CD14-positive monocyte (primary cell): ENCODE measurements around the gene PLA2G3. TPM values are rescaled to one million over a fixed set of nuclear protein-coding genes. Genes with fewer than 3 reads are reported as not detected.
"Not testable (repeated sequence)": the region's sequence is repeated elsewhere in the genome, so short reads cannot be mapped to it uniquely, and the experiment has no call there.

Experiments
- DNase-seq, 3 donors: peaks; one replicate each; pipeline ENCODE4 v3.0.0-alpha.2; 2011 to 2022
- H2AFZ ChIP-seq: 2 replicates; pipeline ENCODE4 v1.6.0; 2012; ENCODE audit warnings: mild to moderate bottlenecking, low read depth, low read length, inconsistent platforms; ENCODE audit not compliant: insufficient read depth, poor library complexity, severe bottlenecking
- H3K27ac ChIP-seq, 2 donors: 1 replicate in 1 of 2; 2 replicates in 1 of 2; pipeline ENCODE4 v1.5.1; 2012 to 2013; ENCODE audit warnings: low read length in 2 of 2, control low read depth in 1 of 2, inconsistent platforms in 1 of 2, low read depth in 1 of 2, mild to moderate bottlenecking in 1 of 2
- H3K27me3 ChIP-seq, 2 donors: one replicate each; pipeline versions ENCODE4 v1.6.0 to v1.6.1; 2011 to 2013; ENCODE audit warnings: low read length in 2 of 2; ENCODE audit not compliant: control insufficient read depth in 2 of 2, insufficient read depth in 2 of 2
- H3K36me3 ChIP-seq, 2 donors: replicated peaks in 1 of 2; 1 replicate in 1 of 2; 2 replicates in 1 of 2; pipeline versions ENCODE4 v1.5.1 to v1.6.1; 2012 to 2013; ENCODE audit warnings: low read length in 2 of 2, control low read depth in 1 of 2, inconsistent platforms in 1 of 2, mild to moderate bottlenecking in 1 of 2; ENCODE audit not compliant: insufficient read depth in 2 of 2, control insufficient read depth in 1 of 2
- H3K4me1 ChIP-seq, 2 donors: 1 replicate in 1 of 2; 2 replicates in 1 of 2; pipeline versions ENCODE4 v1.5.1 to v1.6.1; 2012 to 2013; ENCODE audit warnings: low read length in 2 of 2, control low read depth in 1 of 2, inconsistent platforms in 1 of 2, mild to moderate bottlenecking in 1 of 2, moderate library complexity in 1 of 2; ENCODE audit not compliant: insufficient read depth in 2 of 2, control insufficient read depth in 1 of 2
- H3K4me2 ChIP-seq: replicated peaks from 2 replicates; pipeline ENCODE3; 2012; ENCODE audit warnings: low read length, moderate library complexity, mild to moderate bottlenecking; ENCODE audit not compliant: poor library complexity, severe bottlenecking; ENCODE audit errors: extremely low read depth
- H3K4me3 ChIP-seq, 3 experiments: fragments of 200-600 bp in 1 of 3; sonication (generic) in 1 of 3; replicated peaks in 1 of 3; 1 replicate in 2 of 3; 2 replicates in 1 of 3; pipeline ENCODE4 v1.5.1; 2011 to 2013; ENCODE audit warnings: low read length in 3 of 3, mild to moderate bottlenecking in 3 of 3, control low read depth in 2 of 3, low read depth in 2 of 3, inconsistent platforms in 1 of 3, moderate library complexity in 1 of 3
- H3K79me2 ChIP-seq: 2 replicates; pipeline ENCODE4 v1.6.0; 2012; ENCODE audit warnings: mild to moderate bottlenecking, control low read depth, inconsistent platforms, low read length, moderate library complexity; ENCODE audit not compliant: insufficient read depth
- H3K9ac ChIP-seq: 2 replicates; pipeline ENCODE4 v1.6.0; 2017; ENCODE audit warnings: low read length, mild to moderate bottlenecking; ENCODE audit not compliant: insufficient read depth, poor library complexity, severe bottlenecking
- H3K9me3 ChIP-seq, 2 donors: replicated peaks in 1 of 2; 1 replicate in 1 of 2; 2 replicates in 1 of 2; pipeline versions ENCODE4 v1.5.1 to v1.6.1; 2012 to 2013; ENCODE audit warnings: low read length in 2 of 2, control low read depth in 1 of 2; ENCODE audit not compliant: control insufficient read depth in 1 of 2, insufficient read depth in 1 of 2
- H4K20me1 ChIP-seq: 2 replicates; pipeline ENCODE4 v1.6.0; 2012; ENCODE audit warnings: mild to moderate bottlenecking, low read length, control low read depth, moderate library complexity; ENCODE audit not compliant: insufficient read depth
- H3K27ac Mint-ChIP-seq, 7 donors: one replicate each; pipeline ENCODE4 v1.8.0; 2020; ENCODE audit warnings: mild to moderate bottlenecking in 7 of 7, mixed read lengths in 7 of 7, moderate library complexity in 6 of 7, inconsistent platforms in 2 of 7
- H3K27me3 Mint-ChIP-seq, 3 donors: one replicate each; pipeline ENCODE4 v1.8.0; 2021 to 2022; ENCODE audit warnings: low read depth in 3 of 3, mild to moderate bottlenecking in 3 of 3, mixed read lengths in 3 of 3, moderate library complexity in 3 of 3, inconsistent platforms in 1 of 3
- H3K36me3 Mint-ChIP-seq, 2 donors: one replicate each; pipeline ENCODE4 v1.8.0; 2020; ENCODE audit warnings: mixed read lengths in 2 of 2, inconsistent platforms in 1 of 2, mild to moderate bottlenecking in 1 of 2
- H3K4me1 Mint-ChIP-seq: one replicate; pipeline ENCODE4 v1.8.0; 2020; ENCODE audit warnings: mild to moderate bottlenecking, mixed read lengths
- H3K4me3 Mint-ChIP-seq, 2 donors: one replicate each; pipeline ENCODE4 v1.8.0; 2020; ENCODE audit warnings: mild to moderate bottlenecking in 2 of 2, mixed read lengths in 2 of 2, moderate library complexity in 1 of 2
- H3K9me3 Mint-ChIP-seq, 7 donors: one replicate each; pipeline ENCODE4 v1.8.0; 2020 to 2022; ENCODE audit warnings: mixed read lengths in 7 of 7, mild to moderate bottlenecking in 6 of 7, moderate library complexity in 6 of 7, inconsistent platforms in 2 of 7
- CTCF ChIP-seq: fragments of 200-600 bp; IDR thresholded peaks from one replicate; pipeline ENCODE4 v1.8.0; 2022; ENCODE audit warnings: antibody characterized with exemption, mild to moderate bottlenecking
- WGBS: methylation state at CpG from one replicate; pipeline ENCODE4 v1.1.5; 2013; ENCODE audit warnings: missing lambda C conversion rate; ENCODE audit not compliant: insufficient coverage; 5-methylcytosine and 5-hydroxymethylcytosine counted together
- intact Hi-C, 2 donors: fragments of 100-400 bp; cut with micrococcal nuclease; formaldehyde crosslinking; loops; one replicate each; pipeline versions ENCODE4 v1.15.0 to v1.15.1; 2023
- polyA plus RNA-seq, 3 donors: library from polyadenylated mRNA; depleted of rRNA in 1 of 3; unstranded in 2 of 3; stranded (reverse) in 1 of 3; fragments of 300-500 nt in 2 of 3; fragments of >200 nt in 1 of 3; fragmentation: Illumina TruSeq in 2 of 3; gene quantifications; 1 replicate in 2 of 3; 2 replicates in 1 of 3; pipeline ENCODE4 v1.2.3, GENCODE V29; 2012 to 2021

Gene PLA2G3
- polyA plus RNA-seq, 3 donors = not detected

DNA sequence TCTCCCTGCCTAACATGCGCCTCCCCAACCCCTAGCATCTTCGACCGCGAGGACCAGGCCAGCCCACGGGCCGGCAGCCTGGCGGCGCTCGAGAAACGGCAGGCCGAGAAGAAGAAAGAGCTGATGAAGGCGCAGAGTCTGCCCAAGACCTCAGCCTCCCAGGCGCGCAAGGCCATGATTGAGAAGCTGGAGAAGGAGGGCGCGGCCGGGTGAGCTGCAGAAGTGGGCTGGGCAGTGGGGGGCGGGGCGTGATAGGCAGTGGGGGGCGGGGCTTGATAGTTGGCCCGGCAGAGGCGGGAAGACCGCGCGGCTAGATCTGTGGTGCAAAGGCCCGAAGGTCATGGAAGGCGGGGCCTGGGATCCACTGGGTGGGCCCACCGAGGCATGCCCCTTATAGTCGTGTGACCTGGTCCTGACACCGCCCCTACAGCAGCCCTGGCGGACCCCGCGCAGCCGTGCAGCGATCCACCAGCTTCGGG is 41.6 kb downstream of the PLA2G3 start:
- H3K4me3 ChIP-seq = no peak overlapping the region
- H3K27me3 Mint-ChIP-seq = peaks cover 0 to 3% (median 1%) of the 10 kb centered on the region in 3 donors
- intact Hi-C loops = no loop called here
- no peak overlapping the region for H2AFZ ChIP-seq
- peaks cover 48 to 72% of the 10 kb centered on the region in 2 donors for H3K36me3 Mint-ChIP-seq
- WGBS = 98% methylated on average over 35 of the region's 36 CpGs
- H3K27ac ChIP-seq = no peak overlapping the region
- no peak overlapping the region for H3K9ac ChIP-seq
- H3K4me1 Mint-ChIP-seq = no peaks in the 10 kb centered on the region
- H3K27me3 ChIP-seq = no peaks in the 10 kb centered on the region
- H3K9me3 ChIP-seq = no peaks in the 10 kb centered on the region
- no peak for TF ChIP-seq CTCF
- no peaks in the 10 kb centered on the region for H3K79me2 ChIP-seq
- H3K4me1 ChIP-seq = no peaks in the 10 kb centered on the region
- H3K9me3 Mint-ChIP-seq = no peaks in the 10 kb centered on the region
- H4K20me1 ChIP-seq = no peaks in the 10 kb centered on the region
- H3K4me3 Mint-ChIP-seq = no peak overlapping the region
- no peak overlapping the region for H3K27ac Mint-ChIP-seq
- peaks cover 30 to 39% of the 10 kb centered on the region in 2 donors for H3K36me3 ChIP-seq
- no peak for DNase-seq
- no peak overlapping the region for H3K4me2 ChIP-seq

- H3K27ac Mint-ChIP-seq = no peak overlapping the region
- H3K4me1 ChIP-seq = no peaks in the 10 kb centered on the region
- intact Hi-C loops = no loop called here
- no peaks in the 10 kb centered on the region for H3K27me3 ChIP-seq
- H3K79me2 ChIP-seq = no peaks in the 10 kb centered on the region
- H4K20me1 ChIP-seq = no peaks in the 10 kb centered on the region
- DNase-seq = no peak
- no peaks in the 10 kb centered on the region for H3K9me3 ChIP-seq
- no peak overlapping the region for H3K4me2 ChIP-seq
- no peak for TF ChIP-seq CTCF
- H3K36me3 ChIP-seq = peaks cover 30 to 39% of the 10 kb centered on the region in 2 donors
- no peak overlapping the region for H3K27ac ChIP-seq
- no peak overlapping the region for H2AFZ ChIP-seq
- no peaks in the 10 kb centered on the region for H3K4me1 Mint-ChIP-seq
- H3K4me3 ChIP-seq = no peak overlapping the region
- no peak overlapping the region for H3K4me3 Mint-ChIP-seq
- no peaks in the 10 kb centered on the region for H3K9me3 Mint-ChIP-seq
- H3K27me3 Mint-ChIP-seq = peaks cover 0 to 3% (median 1%) of the 10 kb centered on the region in 3 donors
- peaks cover 48 to 73% of the 10 kb centered on the region in 2 donors for H3K36me3 Mint-ChIP-seq
- WGBS = 100% methylated on average over 4 of the region's 10 CpGs
- H3K9ac ChIP-seq = no peak overlapping the region
Measured at GRCh38 chr22:31097941-31098631, 42.2 kb downstream of the PLA2G3 start.

GRCh38 chr22:31097539-31097938 is 42.8 kb downstream of the PLA2G3 start:
- H4K20me1 ChIP-seq, H2AFZ ChIP-seq, H3K9me3 ChIP-seq, H3K9me3 Mint-ChIP-seq, H3K27ac ChIP-seq, H3K27me3 ChIP-seq, H3K4me3 Mint-ChIP-seq, H3K27me3 Mint-ChIP-seq, H3K4me3 ChIP-seq, H3K4me1 Mint-ChIP-seq, H3K4me2 ChIP-seq, intact Hi-C loops, H3K4me1 ChIP-seq, H3K9ac ChIP-seq, DNase-seq, H3K79me2 ChIP-seq, H3K27ac Mint-ChIP-seq: not testable (repeated sequence)
- peaks cover 30 to 39% of the 10 kb centered on the region in 2 donors for H3K36me3 ChIP-seq
- H3K36me3 Mint-ChIP-seq = peaks cover 48 to 73% of the 10 kb centered on the region in 2 donors
- WGBS = no CpG with 5 or more reads among the region's 5 CpGs
